H1 (cell line): ENCODE measurements around the gene XPOT. TPM values are rescaled to one million over a fixed set of nuclear protein-coding genes. Genes with fewer than 3 reads are reported as not detected.

Experiments
- GTF2F1 ChIP-seq: IDR thresholded peaks from 2 replicates; pipeline ENCODE4 v1.6.1; 2012; ENCODE audit warnings: low read depth, low read length, improper control_type of control experiment, borderline replicate concordance
- KDM4A ChIP-seq: IDR thresholded peaks from one replicate; pipeline ENCODE4 v1.7.1; 2012; ENCODE audit warnings: low read depth, mild to moderate bottlenecking, moderate library complexity, low read length, inconsistent platforms; ENCODE audit not compliant: severe bottlenecking
- KDM5A ChIP-seq: fragments of 200-600 bp; IDR thresholded peaks from 2 replicates; pipeline ENCODE4 v1.7.1; 2012; ENCODE audit warnings: mild to moderate bottlenecking, low read length, inconsistent platforms, mixed read lengths
- SUZ12 ChIP-seq: fragments of 200-600 bp; sonication (generic); IDR thresholded peaks from 2 replicates; pipeline ENCODE4 v1.6.1; 2012; ENCODE audit warnings: mild to moderate bottlenecking, inconsistent platforms, low read length, moderate library complexity, mixed read lengths
- ZNF274 ChIP-seq: IDR thresholded peaks from 2 replicates; pipeline ENCODE4 v1.7.0; 2012; ENCODE audit warnings: low read length, borderline replicate concordance; ENCODE audit errors: extremely low read depth
- polyA plus RNA-seq, 7 experiments: library from polyadenylated mRNA; depleted of rRNA in 3 of 7; stranded (reverse) in 5 of 7; unstranded in 2 of 7; fragments of >200 nt in 5 of 7; fragments of 200-250 nt in 2 of 7; gene quantifications; 1 replicate in 5 of 7; 2 replicates in 1 of 7; 4 replicates in 1 of 7; pipeline versions ENCODE4 v1.2.1 to v1.2.3, GENCODE V29; 2011 to 2013; ENCODE audit warnings: missing spikeins in 2 of 7, mixed read lengths in 2 of 7
- total RNA-seq: library from RNA; stranded (reverse); fragmentation: NEBNext Ultra II Directional; extraction: Animal tissue kit (Norgen Biotek cat#: 25700); gene quantifications from 2 replicates; pipeline ENCODE4 v1.2.1, GENCODE V29; 2021

XPOT gene
- total and polyA plus RNA-seq, 2 of the 8 experiments (the other 6 are each of a cell fraction or from before 2014, with no cell fraction given), result 38.8 to 176 TPM

- TF ChIP-seq ZNF274, result no peak
- no peak for TF ChIP-seq KDM5A
- no peak for TF ChIP-seq KDM4A
- no peak for TF ChIP-seq SUZ12
- TF ChIP-seq GTF2F1, result no peak
Measured at GRCh38 chr12:64402181-64402580, 2.0 kb upstream of the XPOT start (continued).
